ENCODE results near the gene TCF15. TPM values are rescaled to one million over a fixed set of nuclear protein-coding genes. Genes with fewer than 3 reads are reported as not detected.

The TCF15 gene
- total and polyA plus RNA-seq, 2 of the 13 experiments (the other 11 are each of a cell fraction or from before 2014, with no cell fraction given) = not detected

DNA sequence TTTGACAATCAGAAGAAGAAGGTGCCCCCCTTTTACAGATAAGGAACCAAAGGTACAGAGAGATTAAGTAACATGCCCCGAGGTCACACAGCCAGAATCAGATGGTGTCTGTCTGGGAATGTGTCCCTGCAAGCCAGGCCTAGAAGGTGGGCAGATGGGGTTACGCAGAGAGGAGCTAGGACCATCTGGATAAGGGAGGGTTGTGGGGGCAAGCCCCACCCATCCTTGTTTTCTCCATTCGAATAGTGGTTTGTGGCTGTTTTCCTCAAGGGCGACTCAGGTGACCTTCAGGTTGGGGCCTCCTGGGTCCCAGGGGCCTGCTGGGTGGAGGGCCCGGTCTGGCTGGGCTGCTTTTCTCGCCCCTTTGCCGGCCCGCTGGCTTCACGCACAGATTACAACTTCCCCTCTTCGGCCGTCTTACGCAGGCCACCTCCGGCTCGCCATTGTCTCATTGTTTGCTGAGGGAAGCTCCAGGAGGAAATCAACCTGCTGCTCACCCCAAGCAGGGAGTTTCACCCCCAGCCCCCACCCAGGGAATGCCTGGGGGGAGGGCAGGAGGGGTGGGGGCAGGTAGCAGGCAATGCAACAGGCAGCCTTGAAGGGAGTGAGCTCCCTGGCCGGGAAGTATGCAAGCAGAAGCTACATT is 35.7 kb downstream of the TCF15 start (continued):
- TF ChIP-seq PATZ1 (CRISPR knock-in tag; IDR thresholded peaks at IDR 0.05) (peak; percentile 47; the same call in 1 of the 2 replicates), NPAS2 (CRISPR knock-in tag; IDR thresholded peaks at IDR 0.05; ENCODE audit: borderline replicate concordance) (0 out of 2 replicates have a peak, but pooled peaks have one; percentile 27)

DNA sequence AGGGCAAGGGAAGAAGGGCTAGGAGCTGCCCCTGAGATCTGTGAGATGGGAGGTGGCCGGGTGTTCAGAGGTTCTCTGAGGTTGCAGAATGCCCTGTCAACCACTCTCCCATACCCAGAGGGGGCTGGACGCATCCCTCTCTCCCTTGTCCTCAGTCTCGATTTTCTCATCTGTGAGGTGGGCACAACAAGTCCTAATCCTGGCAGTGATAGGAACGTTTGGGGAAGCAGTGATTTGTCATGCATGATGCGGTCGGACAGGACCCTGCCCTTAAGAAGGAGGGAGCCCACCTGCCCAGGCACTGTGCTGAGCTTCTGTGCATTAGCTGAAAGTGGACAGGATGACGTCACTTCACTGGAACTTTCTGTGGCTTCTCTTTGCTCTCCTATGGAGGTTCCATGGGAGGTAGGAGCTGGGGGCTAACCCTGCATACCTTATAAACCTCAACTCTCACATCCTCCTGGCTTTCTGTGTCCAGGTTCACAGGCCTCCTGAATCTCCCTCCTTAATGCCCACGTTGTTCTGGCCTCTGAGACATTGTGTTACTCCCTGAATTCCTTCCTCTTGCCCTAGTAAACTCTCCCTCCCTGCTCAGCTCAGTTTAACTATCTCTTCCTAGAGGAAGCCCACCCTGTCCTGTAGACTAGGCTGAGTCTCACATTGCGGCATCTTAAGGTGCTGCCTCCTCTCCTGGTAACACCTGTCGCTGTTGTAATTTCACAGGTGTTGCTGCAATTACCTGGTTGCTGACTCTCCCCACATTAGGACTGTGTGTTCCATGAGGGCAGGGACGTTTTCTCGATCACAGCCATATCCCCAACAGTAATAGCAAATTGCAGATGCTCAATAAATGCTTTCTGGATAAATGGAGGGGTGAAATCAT is 36.5 kb downstream of the TCF15 start:
- H3K79me2 ChIP-seq (ENCODE audit: insufficient read depth, low read length) = no peaks in the 10 kb centered on the region
- POLR2A ChIA-PET = no interaction called here
- H3K4me1 ChIP-seq (ENCODE audit: insufficient read depth, low read length) = no peaks in the 10 kb centered on the region
- H3K9me3 ChIP-seq (ENCODE audit: low read length) = no peaks in the 10 kb centered on the region
- FAIRE-seq (no peak), DNase-seq (ENCODE audit: low spot score) (no peak), ATAC-seq (no peak)
- no peaks in the 10 kb centered on the region for H3K36me3 ChIP-seq (replicated peaks in 1 of 2; ENCODE audit: control insufficient read depth in 1 of 2, insufficient read depth in 2 of 2, low read length in 2 of 2)
- H3K9ac ChIP-seq (ENCODE audit: insufficient read depth, low read depth, low read length) = no peak overlapping the region
- 6% methylated on average over 12 of the region's 12 CpGs for WGBS (ENCODE audit: low lambda C conversion rate)
- in situ Hi-C loops (cut with HindIII; ENCODE audit: extremely low pct_ligation_motif_present, low pct_unique_long_range_greater_than_20kb) = no loop called here
- CTCF ChIA-PET (ENCODE audit: low intra/inter-chr PET ratio, low total read pairs) = no interaction called here
- no TSS peak for BruUV-seq (replicated peaks)
- no peak overlapping the region for H3K4me3 ChIP-seq (replicated peaks in 1 of 3; ENCODE audit: insufficient read depth in 1 of 3, low read depth in 2 of 3, low read length in 3 of 3)
- no peak overlapping the region for H2AFZ ChIP-seq (ENCODE audit: low read length)
- intact Hi-C loops (cut with micrococcal nuclease; ENCODE audit: unreplicated experiment) = no loop called here
- no peaks in the 10 kb centered on the region for H4K20me1 ChIP-seq (ENCODE audit: insufficient read depth, low read length)
- no peak overlapping the region for H3K4me2 ChIP-seq (ENCODE audit: low read depth, low read length)
- H3K27me3 ChIP-seq (ENCODE audit: control insufficient read depth in 1 of 2, insufficient read depth in 2 of 2, low read length in 2 of 2) = peaks cover 17 to 55% of the 10 kb centered on the region in 2 experiments
- no peak overlapping the region for H3K27ac ChIP-seq (ENCODE audit: extremely low read length, insufficient read depth, low read length)
- TF ChIP-seq ZNF430 (CRISPR knock-in tag; IDR thresholded peaks at IDR 0.05) = no peak
- no peak for TF ChIP-seq ZNF180 (CRISPR knock-in tag; IDR thresholded peaks at IDR 0.05; ENCODE audit: borderline replicate concordance, low read depth)
- TF ChIP-seq HNRNPUL1 (IDR thresholded peaks at IDR 0.05; ENCODE audit: low read depth, low read length) = no peak
- no peak for TF ChIP-seq SMAD3 (CRISPR knock-in tag; IDR thresholded peaks at IDR 0.05)
- TF ChIP-seq TRIM24 (CRISPR knock-in tag; IDR thresholded peaks at IDR 0.05) = no peak
- TF ChIP-seq PHF8 (CRISPR knock-in tag; IDR thresholded peaks at IDR 0.05) = no peak
- TF ChIP-seq SALL1 (CRISPR knock-in tag; IDR thresholded peaks at IDR 0.05) = no peak
- no peak for TF ChIP-seq KDM5A (IDR thresholded peaks at IDR 0.05; ENCODE audit: borderline replicate concordance, low read length)
- TF ChIP-seq ZZZ3 (CRISPR knock-in tag; IDR thresholded peaks at IDR 0.05; ENCODE audit: borderline replicate concordance) = no peak
- TF ChIP-seq BCLAF1 (IDR thresholded peaks at IDR 0.05) = no peak
- TF ChIP-seq ZNF44 (CRISPR knock-in tag; IDR thresholded peaks at IDR 0.05) = no peak
- peak; percentile 78 for TF ChIP-seq ZNF629 (CRISPR knock-in tag; conservative IDR thresholded peaks at IDR 0.05)
- no peak for TF ChIP-seq ZIK1 (CRISPR knock-in tag; IDR thresholded peaks at IDR 0.05; ENCODE audit: borderline replicate concordance, low read depth)

All from HepG2 (cell line).